Cardiac muscle cell (in vitro differentiated cells and primary cell): ENCODE data around the gene RPS6KA4. TPM values are rescaled to one million over a fixed set of nuclear protein-coding genes. Genes with fewer than 3 reads are reported as not detected.

Experiments used
- DNase-seq, 2 donors: peaks; one replicate each; pipeline versions ENCODE4 v3.0.0 to v3.0.0-alpha.2; 2010 to 2017; ENCODE audit warnings: low read depth in 1 of 2, low spot score in 1 of 2
- H3K27ac ChIP-seq: fragments of 200-600 bp; sonication (generic); 2 replicates; pipeline ENCODE4 v1.5.1; 2016
- H3K27me3 ChIP-seq: fragments of 200-600 bp; sonication (generic); 2 replicates; pipeline ENCODE4 v1.6.0; 2016; ENCODE audit warnings: control low read depth
- H3K36me3 ChIP-seq: fragments of 200-600 bp; sonication (generic); 2 replicates; pipeline ENCODE4 v1.5.1; 2016; ENCODE audit warnings: control low read depth
- H3K4me1 ChIP-seq: fragments of 200-600 bp; sonication (generic); 2 replicates; pipeline ENCODE4 v1.8.1; 2017; ENCODE audit warnings: low read depth, mild to moderate bottlenecking, mixed run types
- H3K4me3 ChIP-seq: fragments of 200-600 bp; sonication (generic); 2 replicates; pipeline ENCODE4 v1.5.1; 2016; ENCODE audit warnings: mild to moderate bottlenecking
- H3K9me3 ChIP-seq: fragments of 200-600 bp; sonication (generic); 2 replicates; pipeline ENCODE4 v1.5.1; 2017; ENCODE audit warnings: low read depth, mild to moderate bottlenecking, control low read depth
- polyA plus RNA-seq: library from polyadenylated mRNA; unstranded; fragments of >200 nt; fragmentation: Nextera tagmentation; extraction: Ambion mirVana; gene quantifications from 2 replicates; pipeline ENCODE4 v1.2.1, GENCODE V29; 2016
- total RNA-seq: library from RNA; depleted of rRNA; stranded (reverse); fragments of >200 nt; gene quantifications from 2 replicates; pipeline ENCODE4 v1.2.3, GENCODE V29; 2016
- TF ChIP-seq, protein P1 (sequence below): IDR thresholded peaks from 2 replicates; pipeline ENCODE4 v1.5.1; 2012; ENCODE audit warnings: low read depth, mild to moderate bottlenecking, low read length

RPS6KA4 gene
- total and polyA plus RNA-seq, 2 experiments from 2014 or later = 22.3 to 28.2 TPM

- H3K4me1 ChIP-seq = peaks cover 22% of the 10 kb centered on the region
Measured at GRCh38 chr11:64387916-64388315, 29.0 kb downstream of the RPS6KA4 start.

GRCh38 chr11:64388894-64389293, 29.9 kb downstream of the RPS6KA4 start:
- Histone ChIP-seq H3K4me1 (peaks cover 22% of the 10 kb centered on the region), H3K9me3 (no peaks in the 10 kb centered on the region), H3K27ac (no peak overlapping the region), H3K36me3 (no peaks in the 10 kb centered on the region), H3K4me3 (no peak overlapping the region), H3K27me3 (no peaks in the 10 kb centered on the region)
- TF ChIP-seq, protein P1, sequence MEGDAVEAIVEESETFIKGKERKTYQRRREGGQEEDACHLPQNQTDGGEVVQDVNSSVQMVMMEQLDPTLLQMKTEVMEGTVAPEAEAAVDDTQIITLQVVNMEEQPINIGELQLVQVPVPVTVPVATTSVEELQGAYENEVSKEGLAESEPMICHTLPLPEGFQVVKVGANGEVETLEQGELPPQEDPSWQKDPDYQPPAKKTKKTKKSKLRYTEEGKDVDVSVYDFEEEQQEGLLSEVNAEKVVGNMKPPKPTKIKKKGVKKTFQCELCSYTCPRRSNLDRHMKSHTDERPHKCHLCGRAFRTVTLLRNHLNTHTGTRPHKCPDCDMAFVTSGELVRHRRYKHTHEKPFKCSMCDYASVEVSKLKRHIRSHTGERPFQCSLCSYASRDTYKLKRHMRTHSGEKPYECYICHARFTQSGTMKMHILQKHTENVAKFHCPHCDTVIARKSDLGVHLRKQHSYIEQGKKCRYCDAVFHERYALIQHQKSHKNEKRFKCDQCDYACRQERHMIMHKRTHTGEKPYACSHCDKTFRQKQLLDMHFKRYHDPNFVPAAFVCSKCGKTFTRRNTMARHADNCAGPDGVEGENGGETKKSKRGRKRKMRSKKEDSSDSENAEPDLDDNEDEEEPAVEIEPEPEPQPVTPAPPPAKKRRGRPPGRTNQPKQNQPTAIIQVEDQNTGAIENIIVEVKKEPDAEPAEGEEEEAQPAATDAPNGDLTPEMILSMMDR = no peak
- DNase-seq = no peak

More at GRCh38 chr11:64387916-64388315, 29.0 kb downstream of the RPS6KA4 start:
- H3K9me3 ChIP-seq = no peaks in the 10 kb centered on the region
- H3K4me3 ChIP-seq = no peak overlapping the region
- DNase-seq = no peak
- no peaks in the 10 kb centered on the region for H3K36me3 ChIP-seq
- H3K27ac ChIP-seq = no peak overlapping the region
- TF ChIP-seq, protein P1 = no peak
- no peaks in the 10 kb centered on the region for H3K27me3 ChIP-seq

GRCh38 chr11:64389851-64390250, 30.9 kb downstream of the RPS6KA4 start:
- Histone ChIP-seq H3K9me3 (no peaks in the 10 kb centered on the region), H3K36me3 (no peaks in the 10 kb centered on the region), H3K4me1 (peaks cover 16% of the 10 kb centered on the region), H3K27ac (no peak overlapping the region), H3K4me3 (no peak overlapping the region), H3K27me3 (no peaks in the 10 kb centered on the region)
- no peak for DNase-seq
- TF ChIP-seq, protein P1 = no peak

GRCh38 chr11:64390558-64390957, 31.6 kb downstream of the RPS6KA4 start:
- H3K9me3 ChIP-seq = no peaks in the 10 kb centered on the region
- H3K4me1 ChIP-seq = peaks cover 11% of the 10 kb centered on the region
- TF ChIP-seq, protein P1 = no peak
- no peak overlapping the region for H3K4me3 ChIP-seq
- no peak for DNase-seq
- H3K27ac ChIP-seq = no peak overlapping the region
- H3K27me3 ChIP-seq = no peaks in the 10 kb centered on the region
- no peaks in the 10 kb centered on the region for H3K36me3 ChIP-seq

DNA sequence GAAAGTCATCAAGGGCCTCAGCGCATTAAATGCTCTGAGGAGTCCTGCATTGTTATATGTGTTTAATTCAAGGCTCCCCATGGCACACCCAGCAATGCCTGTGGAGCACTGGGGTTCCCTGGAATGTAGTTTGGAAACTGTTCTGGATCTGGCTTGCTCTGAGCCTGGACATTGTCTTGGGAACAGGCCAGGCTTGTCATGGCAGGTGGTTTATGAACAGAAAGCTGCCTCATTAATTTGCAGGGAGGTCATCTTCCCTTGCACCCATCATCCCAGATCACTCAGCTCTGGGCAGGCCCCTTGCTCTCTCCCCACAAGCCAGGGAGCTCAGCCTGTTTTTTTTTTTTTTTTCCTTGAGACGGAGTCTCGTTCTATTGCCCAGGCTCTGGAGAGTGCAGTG, 32.9 kb downstream of the RPS6KA4 start:
- no peak overlapping the region for H3K27ac ChIP-seq
- H3K4me3 ChIP-seq = no peak overlapping the region
- DNase-seq = no peak
- H3K9me3 ChIP-seq = no peaks in the 10 kb centered on the region
- no peaks in the 10 kb centered on the region for H3K27me3 ChIP-seq
- TF ChIP-seq, protein P1 = no peak
- H3K4me1 ChIP-seq = peaks cover 15% of the 10 kb centered on the region
- H3K36me3 ChIP-seq = no peaks in the 10 kb centered on the region
